ENCODE measurements around the gene SPECC1. TPM values are rescaled to one million over a fixed set of nuclear protein-coding genes. Genes with fewer than 3 reads are reported as not detected.
"Not testable (repeated sequence)": the region's sequence is repeated elsewhere in the genome, so short reads cannot be mapped to it uniquely, and the experiment has no call there.

The SPECC1 gene
- total RNA-seq, 3 donors from 2014 or later, result 36.4 to 59.0 (median 51.8) TPM

DNA sequence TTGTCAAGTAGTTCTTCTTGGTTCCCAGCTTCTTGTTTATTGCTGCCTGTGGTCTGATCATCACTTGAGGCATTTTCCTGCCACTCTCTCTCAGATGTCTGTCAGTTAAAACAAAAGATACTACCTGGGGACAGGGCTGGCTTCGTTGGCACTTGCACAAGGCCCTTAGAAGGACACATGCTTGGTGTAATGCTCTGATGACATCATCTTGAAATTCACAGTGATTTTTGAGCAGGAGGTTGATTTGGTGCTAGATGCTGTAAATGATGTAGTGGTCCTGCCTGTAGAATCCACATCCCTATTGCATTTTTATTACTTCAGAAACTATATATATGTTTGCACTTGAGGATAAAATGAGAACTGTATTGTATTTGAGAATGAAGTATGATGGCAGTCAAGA, 247.8 kb downstream of the SPECC1 start:
- no peaks in the 10 kb centered on the region for H3K36me3 ChIP-seq

DNA sequence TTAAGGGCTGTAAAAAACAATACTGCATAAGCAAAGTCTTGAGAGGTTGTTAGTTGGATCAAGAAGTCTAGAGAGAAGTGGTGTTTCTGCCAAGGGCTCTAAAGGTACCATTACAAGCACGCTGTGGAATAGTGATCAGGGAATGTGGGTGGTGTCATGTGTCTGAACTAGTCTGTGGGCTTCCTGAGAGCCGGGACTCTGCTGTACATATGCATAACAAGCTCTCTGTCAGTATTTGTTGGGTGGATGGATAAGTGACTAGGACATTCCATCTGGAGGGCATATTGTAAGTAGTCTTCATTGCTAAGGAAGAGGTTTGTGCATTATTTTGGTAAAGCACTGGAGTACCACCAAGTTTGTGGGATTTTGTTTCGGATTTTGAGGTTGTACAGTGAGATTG, 248.6 kb downstream of the SPECC1 start:
- H3K4me1 ChIP-seq, result no peaks in the 10 kb centered on the region
- no peak overlapping the region for H3K4me3 ChIP-seq
- DNase-seq (ENCODE audit: low spot score in 2 of 2), result no peak
- intact Hi-C loops (cut with DNase I; ENCODE audit: low total_unique reads), result no loop called here
- no peaks in the 10 kb centered on the region for H3K36me3 ChIP-seq
- no peaks in the 10 kb centered on the region for H3K27me3 ChIP-seq
- no peak overlapping the region for H3K27ac ChIP-seq
- H3K9me3 ChIP-seq, result peaks cover 0 to 6% of the 10 kb centered on the region in 2 donors
- TF ChIP-seq POLR2A (IDR thresholded peaks at IDR 0.05) (no peak), POLR2AphosphoS5 (IDR thresholded peaks at IDR 0.05) (no peak)
- TF ChIP-seq, protein P1, sequence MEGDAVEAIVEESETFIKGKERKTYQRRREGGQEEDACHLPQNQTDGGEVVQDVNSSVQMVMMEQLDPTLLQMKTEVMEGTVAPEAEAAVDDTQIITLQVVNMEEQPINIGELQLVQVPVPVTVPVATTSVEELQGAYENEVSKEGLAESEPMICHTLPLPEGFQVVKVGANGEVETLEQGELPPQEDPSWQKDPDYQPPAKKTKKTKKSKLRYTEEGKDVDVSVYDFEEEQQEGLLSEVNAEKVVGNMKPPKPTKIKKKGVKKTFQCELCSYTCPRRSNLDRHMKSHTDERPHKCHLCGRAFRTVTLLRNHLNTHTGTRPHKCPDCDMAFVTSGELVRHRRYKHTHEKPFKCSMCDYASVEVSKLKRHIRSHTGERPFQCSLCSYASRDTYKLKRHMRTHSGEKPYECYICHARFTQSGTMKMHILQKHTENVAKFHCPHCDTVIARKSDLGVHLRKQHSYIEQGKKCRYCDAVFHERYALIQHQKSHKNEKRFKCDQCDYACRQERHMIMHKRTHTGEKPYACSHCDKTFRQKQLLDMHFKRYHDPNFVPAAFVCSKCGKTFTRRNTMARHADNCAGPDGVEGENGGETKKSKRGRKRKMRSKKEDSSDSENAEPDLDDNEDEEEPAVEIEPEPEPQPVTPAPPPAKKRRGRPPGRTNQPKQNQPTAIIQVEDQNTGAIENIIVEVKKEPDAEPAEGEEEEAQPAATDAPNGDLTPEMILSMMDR (IDR thresholded peaks at IDR 0.05), result no peak

More for the DNA sequence above, 247.8 kb downstream of the SPECC1 start:
- TF ChIP-seq, protein P1 (IDR thresholded peaks at IDR 0.05), result no peak
- TF ChIP-seq POLR2AphosphoS5 (IDR thresholded peaks at IDR 0.05) (no peak), POLR2A (IDR thresholded peaks at IDR 0.05) (no peak)
- H3K27me3 ChIP-seq, result no peaks in the 10 kb centered on the region
- no peak for DNase-seq (ENCODE audit: low spot score in 2 of 2)
- intact Hi-C loops (cut with DNase I; ENCODE audit: low total_unique reads), result no loop called here
- H3K9me3 ChIP-seq, result peaks cover 0 to 6% of the 10 kb centered on the region in 2 donors
- H3K4me1 ChIP-seq, result no peaks in the 10 kb centered on the region
- H3K27ac ChIP-seq, result no peak overlapping the region
- H3K4me3 ChIP-seq, result no peak overlapping the region

DNA sequence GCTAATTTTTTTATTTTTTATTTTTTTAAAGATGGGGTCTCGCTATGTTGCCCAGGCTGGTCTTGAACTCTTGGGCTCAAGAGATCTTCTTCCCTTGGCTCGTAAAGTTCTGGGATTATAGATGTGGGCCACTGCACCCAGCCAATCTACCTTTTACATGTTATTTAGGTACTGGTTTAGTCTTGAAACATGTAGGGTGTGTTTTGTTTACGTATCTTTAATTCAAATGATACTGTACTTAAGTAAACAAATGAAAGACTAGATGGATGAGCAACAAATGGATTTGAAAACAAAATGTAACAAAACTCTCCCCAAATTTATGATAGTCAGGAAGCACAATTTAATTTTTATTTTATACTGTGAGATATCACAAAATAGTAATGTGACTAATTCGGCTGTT, 250.5 kb downstream of the SPECC1 start:
- H3K4me1 ChIP-seq, result no peaks in the 10 kb centered on the region
- no peaks in the 10 kb centered on the region for H3K36me3 ChIP-seq
- no peak for DNase-seq (ENCODE audit: low spot score in 2 of 2)
- peaks cover 0 to 6% of the 10 kb centered on the region in 2 donors for H3K9me3 ChIP-seq
- no peak overlapping the region for H3K27ac ChIP-seq
- no peak overlapping the region for H3K4me3 ChIP-seq
- intact Hi-C loops (cut with DNase I; ENCODE audit: low total_unique reads), result no loop called here
- TF ChIP-seq POLR2AphosphoS5 (IDR thresholded peaks at IDR 0.05), result no peak
- H3K27me3 ChIP-seq, result no peaks in the 10 kb centered on the region

- intact Hi-C loops (cut with DNase I; ENCODE audit: low total_unique reads), result no loop called here
- Histone ChIP-seq H3K4me3 (no peak overlapping the region), H3K36me3 (no peaks in the 10 kb centered on the region), H3K4me1 (no peaks in the 10 kb centered on the region), H3K27ac (no peak overlapping the region), H3K9me3 (peaks cover 0 to 6% of the 10 kb centered on the region in 2 donors), H3K27me3 (no peaks in the 10 kb centered on the region)
- no peak for DNase-seq (ENCODE audit: low spot score in 2 of 2)
- TF ChIP-seq POLR2AphosphoS5 (IDR thresholded peaks at IDR 0.05) (no peak), POLR2A (IDR thresholded peaks at IDR 0.05) (no peak)
- TF ChIP-seq, protein P1 (IDR thresholded peaks at IDR 0.05), result no peak
These were observed 251.1 kb downstream of the SPECC1 start for GRCh38 chr17:20260268-20260667.

DNA sequence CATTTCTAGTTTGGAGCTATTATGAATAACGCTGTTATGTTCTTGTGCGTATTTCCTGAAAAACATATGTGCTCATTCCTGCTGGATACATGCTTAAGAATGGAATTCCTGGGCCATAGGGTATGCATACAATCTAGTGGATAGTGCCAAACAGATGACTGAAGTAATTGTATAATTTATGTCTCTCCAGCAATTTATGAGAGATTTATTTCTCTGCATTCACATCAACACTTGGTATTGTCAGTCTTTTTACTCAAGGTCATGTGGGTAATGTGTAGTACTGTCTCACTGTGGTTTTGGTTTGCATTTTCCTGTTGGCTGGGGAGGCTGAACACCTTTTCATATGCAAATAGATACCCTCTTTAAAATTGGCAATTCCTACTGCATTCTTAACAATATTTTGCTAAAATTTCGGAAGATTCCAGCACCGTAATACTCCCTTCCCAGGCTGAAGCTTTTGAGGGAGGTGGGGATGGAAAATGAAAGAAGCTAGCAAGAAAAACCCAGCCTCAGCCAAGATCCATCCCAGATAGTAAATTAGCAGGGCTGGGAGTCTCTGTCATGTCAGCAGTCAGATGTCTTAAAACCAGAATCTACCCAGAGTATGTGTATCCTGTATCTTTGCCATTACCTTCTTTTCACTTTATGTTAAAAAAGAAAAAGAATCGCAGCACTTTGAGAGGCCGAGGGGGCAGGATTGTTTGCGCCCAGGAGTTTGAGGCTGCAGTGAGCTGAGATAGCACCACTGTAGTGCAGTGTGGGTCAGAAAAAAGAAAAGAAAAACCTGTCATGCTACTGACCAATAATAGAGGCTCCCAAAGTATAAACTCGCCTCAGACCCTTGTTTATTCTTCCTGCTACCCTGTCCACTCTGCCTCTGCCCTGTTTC, 253.3 kb downstream of the SPECC1 start:
- DNase-seq (ENCODE audit: low spot score in 2 of 2), result no peak

GRCh38 chr17:20263115-20263433, 253.9 kb downstream of the SPECC1 start:
- H3K27ac ChIP-seq; H3K4me3 ChIP-seq; H3K36me3 ChIP-seq; DNase-seq (ENCODE audit: low spot score in 2 of 2); H3K9me3 ChIP-seq; H3K4me1 ChIP-seq; intact Hi-C loops (cut with DNase I; ENCODE audit: low total_unique reads); H3K27me3 ChIP-seq: not testable (repeated sequence)

More for the DNA sequence above, 253.3 kb downstream of the SPECC1 start:
- H3K4me3 ChIP-seq, result no peak overlapping the region
- H3K9me3 ChIP-seq, result peaks cover 0 to 6% of the 10 kb centered on the region in 2 donors
- no peaks in the 10 kb centered on the region for H3K4me1 ChIP-seq
- no peaks in the 10 kb centered on the region for H3K36me3 ChIP-seq
- no peaks in the 10 kb centered on the region for H3K27me3 ChIP-seq
- no peak for TF ChIP-seq POLR2A (IDR thresholded peaks at IDR 0.05)
- no peak for TF ChIP-seq POLR2AphosphoS5 (IDR thresholded peaks at IDR 0.05)
- TF ChIP-seq, protein P1 (IDR thresholded peaks at IDR 0.05), result no peak
- intact Hi-C loops (cut with DNase I; ENCODE audit: low total_unique reads), result no loop called here
- H3K27ac ChIP-seq, result no peak overlapping the region

Data from breast epithelium (tissue), 4 donors.